HepG2 (cell line): ENCODE measurements around the gene TCTA. TPM values are rescaled to one million over a fixed set of nuclear protein-coding genes. Genes with fewer than 3 reads are reported as not detected.

Experiments used
- ARNTL ChIP-seq: sonication (generic); formaldehyde crosslinking; IDR thresholded peaks from 2 replicates; pipeline ENCODE4 v1.4.0; 2020; ENCODE audit warnings: mild to moderate bottlenecking, missing genetic modification reagents
- CCAR2 ChIP-seq: fragments of 200-400 bp; formaldehyde crosslinking; optimal IDR thresholded peaks from 2 replicates; pipeline ENCODE3; 2018; ENCODE audit warnings: low read depth, mild to moderate bottlenecking, low read length, moderate library complexity
- EZH2 ChIP-seq: conservative IDR thresholded peaks from 2 replicates; pipeline ENCODE4 v1.6.1; 2012; ENCODE audit warnings: mild to moderate bottlenecking, low read depth, low read length, moderate library complexity
- KLF16 ChIP-seq, 2 experiments: sonication (generic) in 1 of 2; formaldehyde crosslinking in 1 of 2; IDR thresholded peaks; 2 replicates each; pipeline versions ENCODE4 v1.6.1 to v1.8.0; 2016 to 2023; ENCODE audit warnings: missing genetic modification reagents in 2 of 2, missing compliant biosample characterization in 1 of 2
- PHB2 ChIP-seq: fragments of 450-650 bp; IDR thresholded peaks from 2 replicates; pipeline ENCODE4 v1.6.1; 2018; ENCODE audit not compliant: partially characterized antibody
- RELA ChIP-seq: sonication (generic); formaldehyde crosslinking; IDR thresholded peaks from 2 replicates; pipeline ENCODE4 v1.4.0; 2020; ENCODE audit warnings: missing genetic modification reagents
- RFXANK ChIP-seq: IDR thresholded peaks from 2 replicates; pipeline ENCODE4 v1.6.1; 2016
- RXRB ChIP-seq: IDR thresholded peaks from 2 replicates; pipeline ENCODE4 v1.6.1; 2016; ENCODE audit warnings: borderline replicate concordance, missing genetic modification reagents, missing compliant biosample characterization
- SATB2 ChIP-seq: sonication (generic); formaldehyde crosslinking; IDR thresholded peaks from 2 replicates; pipeline ENCODE4 v1.5.0; 2020; ENCODE audit warnings: missing genetic modification reagents
- SUZ12 ChIP-seq: fragments of 150-350 bp; IDR thresholded peaks from 2 replicates; pipeline ENCODE4 v1.6.1; 2014; ENCODE audit warnings: low read depth, low read length
- ZBTB7B ChIP-seq: sonication (generic); formaldehyde crosslinking; IDR thresholded peaks from 2 replicates; pipeline ENCODE4 v1.4.0; 2020; ENCODE audit warnings: missing genetic modification reagents
- ZC3H13 ChIP-seq: sonication (generic); formaldehyde crosslinking; IDR thresholded peaks from 2 replicates; pipeline ENCODE4 v1.8.1; 2023; ENCODE audit warnings: mild to moderate bottlenecking, missing genetic modification reagents, moderate library complexity
- ZNF180 ChIP-seq: sonication (generic); formaldehyde crosslinking; IDR thresholded peaks from 2 replicates; pipeline ENCODE4 v1.4.0; 2020; ENCODE audit warnings: low read depth, missing genetic modification reagents, borderline replicate concordance
- ZNF563 ChIP-seq: sonication (generic); formaldehyde crosslinking; IDR thresholded peaks from 2 replicates; pipeline ENCODE4 v1.8.0; 2022; ENCODE audit warnings: mild to moderate bottlenecking, moderate library complexity, missing genetic modification reagents
- ZNF644 ChIP-seq: IDR thresholded peaks from 2 replicates; pipeline ENCODE4 v1.6.1; 2016; ENCODE audit warnings: low read depth
- ZNF703 ChIP-seq: sonication (generic); formaldehyde crosslinking; IDR thresholded peaks from 2 replicates; pipeline ENCODE4 v1.5.1; 2020; ENCODE audit warnings: missing genetic modification reagents, mild to moderate bottlenecking, moderate library complexity, borderline replicate concordance
- ZNF766 ChIP-seq: sonication (generic); formaldehyde crosslinking; IDR thresholded peaks from 2 replicates; pipeline ENCODE4 v1.5.0; 2020; ENCODE audit warnings: missing genetic modification reagents, borderline replicate concordance
- polyA plus RNA-seq, 8 experiments: library from polyadenylated mRNA; depleted of rRNA in 3 of 8; stranded (reverse) in 7 of 8; unstranded in 1 of 8; fragments of >200 nt; fragmentation: Illumina TruSeq in 4 of 8; extraction: Trizol in 4 of 8; gene quantifications; 2 replicates each; pipeline versions ENCODE4 v1.2.1 to v1.2.3, GENCODE V29; 2011 to 2016; ENCODE audit warnings: low read depth in 4 of 8, missing spikeins in 1 of 8, mixed read lengths in 1 of 8; ENCODE audit not compliant: insufficient read depth in 1 of 8
- total RNA-seq, 5 experiments: library from RNA; depleted of rRNA; stranded (reverse); fragments of >200 nt; fragmentation: Illumina TruSeq; extraction: Trizol; gene quantifications; 2 replicates each; pipeline ENCODE4 v1.2.3, GENCODE V29; 2016; ENCODE audit warnings: low read depth in 1 of 5
- TF ChIP-seq, protein P1 (sequence below): sonication (generic); formaldehyde crosslinking; IDR thresholded peaks from 2 replicates; pipeline ENCODE4 v1.8.0; 2022; ENCODE audit warnings: missing genetic modification reagents, mild to moderate bottlenecking, moderate library complexity, borderline replicate concordance
- TF ChIP-seq, protein P2 (sequence below): sonication (generic); formaldehyde crosslinking; IDR thresholded peaks from 2 replicates; pipeline ENCODE4 v1.4.0; 2020; ENCODE audit warnings: missing genetic modification reagents
- TF ChIP-seq, protein P3 (sequence below): sonication (generic); formaldehyde crosslinking; conservative IDR thresholded peaks from 2 replicates; pipeline ENCODE4 v1.4.0; 2020; ENCODE audit warnings: missing genetic modification reagents
- TF ChIP-seq, protein P4 (sequence below): sonication (generic); formaldehyde crosslinking; IDR thresholded peaks from 2 replicates; pipeline ENCODE4 v1.4.0; 2020; ENCODE audit warnings: missing genetic modification reagents
- TF ChIP-seq, protein P5 (sequence below): sonication (generic); formaldehyde crosslinking; IDR thresholded peaks from 2 replicates; pipeline ENCODE4 v1.4.0; 2020; ENCODE audit warnings: low read depth, mild to moderate bottlenecking, missing genetic modification reagents
- TF ChIP-seq, protein P6 (sequence below): sonication (generic); formaldehyde crosslinking; IDR thresholded peaks from 2 replicates; pipeline ENCODE4 v1.5.0; 2020; ENCODE audit warnings: mild to moderate bottlenecking, missing genetic modification reagents

The TCTA gene
- total and polyA plus RNA-seq, 2 of the 13 experiments (the other 11 are each of a cell fraction or from before 2014, with no cell fraction given): 8.3 to 13.2 TPM

DNA sequence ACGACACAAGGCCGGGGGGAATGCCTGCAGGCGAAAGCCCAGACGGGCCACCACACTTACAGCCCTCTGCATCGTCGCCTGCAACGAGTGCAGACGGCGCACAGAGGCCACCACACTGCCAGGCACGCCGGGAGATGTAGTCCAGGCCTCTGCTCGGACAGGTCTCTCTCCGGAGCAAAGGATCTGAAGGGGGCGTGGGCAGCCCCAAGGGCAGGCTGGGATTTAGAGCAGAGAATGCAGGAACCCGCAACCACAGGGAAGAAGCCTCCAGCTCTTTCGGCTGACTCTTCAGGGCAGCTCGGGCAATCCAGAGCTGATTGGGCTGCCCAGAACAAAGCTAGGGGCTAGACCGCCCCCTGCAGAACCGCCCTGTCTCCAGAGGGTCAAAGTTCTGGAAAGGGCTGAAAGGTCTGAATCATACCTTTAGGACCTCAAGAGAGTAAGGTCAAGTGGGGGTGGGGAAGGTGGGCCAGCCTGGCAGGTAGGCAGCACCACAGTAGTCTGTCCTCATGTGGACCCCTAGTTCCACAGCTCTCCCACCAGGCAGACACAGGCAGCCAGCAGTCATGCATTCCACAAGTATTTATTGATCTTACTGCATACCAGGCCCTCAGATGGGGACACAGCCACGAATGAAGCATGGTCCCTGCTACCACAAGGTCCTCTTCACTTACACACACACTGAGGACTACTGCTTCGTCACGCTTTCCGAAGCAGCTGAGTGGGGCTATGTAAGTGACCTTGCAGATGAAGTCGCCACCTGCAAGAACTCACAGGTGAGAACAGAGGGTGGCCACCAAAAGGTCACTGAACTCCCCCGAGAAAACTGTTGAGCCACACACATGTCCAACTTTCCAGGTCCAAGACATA is 10.4 kb downstream of the TCTA start, which contains the start of gene AMT (continued):
- no peak; the same call in 1 of the 2 replicates for TF ChIP-seq ZC3H13
- TF ChIP-seq, protein P1, sequence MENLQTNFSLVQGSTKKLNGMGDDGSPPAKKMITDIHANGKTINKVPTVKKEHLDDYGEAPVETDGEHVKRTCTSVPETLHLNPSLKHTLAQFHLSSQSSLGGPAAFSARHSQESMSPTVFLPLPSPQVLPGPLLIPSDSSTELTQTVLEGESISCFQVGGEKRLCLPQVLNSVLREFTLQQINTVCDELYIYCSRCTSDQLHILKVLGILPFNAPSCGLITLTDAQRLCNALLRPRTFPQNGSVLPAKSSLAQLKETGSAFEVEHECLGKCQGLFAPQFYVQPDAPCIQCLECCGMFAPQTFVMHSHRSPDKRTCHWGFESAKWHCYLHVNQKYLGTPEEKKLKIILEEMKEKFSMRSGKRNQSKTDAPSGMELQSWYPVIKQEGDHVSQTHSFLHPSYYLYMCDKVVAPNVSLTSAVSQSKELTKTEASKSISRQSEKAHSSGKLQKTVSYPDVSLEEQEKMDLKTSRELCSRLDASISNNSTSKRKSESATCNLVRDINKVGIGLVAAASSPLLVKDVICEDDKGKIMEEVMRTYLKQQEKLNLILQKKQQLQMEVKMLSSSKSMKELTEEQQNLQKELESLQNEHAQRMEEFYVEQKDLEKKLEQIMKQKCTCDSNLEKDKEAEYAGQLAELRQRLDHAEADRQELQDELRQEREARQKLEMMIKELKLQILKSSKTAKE (CRISPR knock-in tag): 0 out of 2 replicates have a peak, but pooled peaks have one; percentile 33
- no peak for TF ChIP-seq ZNF563
- TF ChIP-seq, protein P2, sequence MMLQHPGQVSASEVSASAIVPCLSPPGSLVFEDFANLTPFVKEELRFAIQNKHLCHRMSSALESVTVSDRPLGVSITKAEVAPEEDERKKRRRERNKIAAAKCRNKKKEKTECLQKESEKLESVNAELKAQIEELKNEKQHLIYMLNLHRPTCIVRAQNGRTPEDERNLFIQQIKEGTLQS (CRISPR knock-in tag): peak; percentile 41; the same call in 1 of the 2 replicates
- no peak for TF ChIP-seq PHB2
- no peak for TF ChIP-seq KLF16 (CRISPR knock-in tag; IDR thresholded peaks at IDR 0.05)
- TF ChIP-seq ARNTL (CRISPR knock-in tag): no peak
- TF ChIP-seq, protein P3, sequence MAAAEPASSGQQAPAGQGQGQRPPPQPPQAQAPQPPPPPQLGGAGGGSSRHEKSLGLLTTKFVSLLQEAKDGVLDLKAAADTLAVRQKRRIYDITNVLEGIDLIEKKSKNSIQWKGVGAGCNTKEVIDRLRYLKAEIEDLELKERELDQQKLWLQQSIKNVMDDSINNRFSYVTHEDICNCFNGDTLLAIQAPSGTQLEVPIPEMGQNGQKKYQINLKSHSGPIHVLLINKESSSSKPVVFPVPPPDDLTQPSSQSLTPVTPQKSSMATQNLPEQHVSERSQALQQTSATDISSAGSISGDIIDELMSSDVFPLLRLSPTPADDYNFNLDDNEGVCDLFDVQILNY (CRISPR knock-in tag): no peak; the same call in 1 of the 2 replicates
- TF ChIP-seq CCAR2: no peak
- TF ChIP-seq RELA (CRISPR knock-in tag): no peak
- no peak for TF ChIP-seq SATB2
- TF ChIP-seq, protein P4, sequence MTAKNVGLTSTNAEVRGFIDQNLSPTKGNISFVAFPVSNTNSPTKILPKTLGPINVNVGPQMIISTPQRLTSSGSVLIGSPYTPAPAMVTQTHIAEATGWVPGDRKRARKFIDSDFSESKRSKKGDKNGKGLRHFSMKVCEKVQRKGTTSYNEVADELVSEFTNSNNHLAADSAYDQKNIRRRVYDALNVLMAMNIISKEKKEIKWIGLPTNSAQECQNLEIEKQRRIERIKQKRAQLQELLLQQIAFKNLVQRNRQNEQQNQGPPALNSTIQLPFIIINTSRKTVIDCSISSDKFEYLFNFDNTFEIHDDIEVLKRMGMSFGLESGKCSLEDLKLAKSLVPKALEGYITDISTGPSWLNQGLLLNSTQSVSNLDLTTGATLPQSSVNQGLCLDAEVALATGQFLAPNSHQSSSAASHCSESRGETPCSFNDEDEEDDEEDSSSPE (CRISPR knock-in tag): 0 out of 2 replicates have a peak, but pooled peaks have one; percentile 4
- TF ChIP-seq, protein P5, sequence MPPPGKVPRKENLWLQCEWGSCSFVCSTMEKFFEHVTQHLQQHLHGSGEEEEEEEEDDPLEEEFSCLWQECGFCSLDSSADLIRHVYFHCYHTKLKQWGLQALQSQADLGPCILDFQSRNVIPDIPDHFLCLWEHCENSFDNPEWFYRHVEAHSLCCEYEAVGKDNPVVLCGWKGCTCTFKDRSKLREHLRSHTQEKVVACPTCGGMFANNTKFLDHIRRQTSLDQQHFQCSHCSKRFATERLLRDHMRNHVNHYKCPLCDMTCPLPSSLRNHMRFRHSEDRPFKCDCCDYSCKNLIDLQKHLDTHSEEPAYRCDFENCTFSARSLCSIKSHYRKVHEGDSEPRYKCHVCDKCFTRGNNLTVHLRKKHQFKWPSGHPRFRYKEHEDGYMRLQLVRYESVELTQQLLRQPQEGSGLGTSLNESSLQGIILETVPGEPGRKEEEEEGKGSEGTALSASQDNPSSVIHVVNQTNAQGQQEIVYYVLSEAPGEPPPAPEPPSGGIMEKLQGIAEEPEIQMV (CRISPR knock-in tag): no peak; the same call in 1 of the 2 replicates
- TF ChIP-seq RFXANK: no peak
- TF ChIP-seq RXRB (CRISPR knock-in tag): no peak
- TF ChIP-seq, protein P6, sequence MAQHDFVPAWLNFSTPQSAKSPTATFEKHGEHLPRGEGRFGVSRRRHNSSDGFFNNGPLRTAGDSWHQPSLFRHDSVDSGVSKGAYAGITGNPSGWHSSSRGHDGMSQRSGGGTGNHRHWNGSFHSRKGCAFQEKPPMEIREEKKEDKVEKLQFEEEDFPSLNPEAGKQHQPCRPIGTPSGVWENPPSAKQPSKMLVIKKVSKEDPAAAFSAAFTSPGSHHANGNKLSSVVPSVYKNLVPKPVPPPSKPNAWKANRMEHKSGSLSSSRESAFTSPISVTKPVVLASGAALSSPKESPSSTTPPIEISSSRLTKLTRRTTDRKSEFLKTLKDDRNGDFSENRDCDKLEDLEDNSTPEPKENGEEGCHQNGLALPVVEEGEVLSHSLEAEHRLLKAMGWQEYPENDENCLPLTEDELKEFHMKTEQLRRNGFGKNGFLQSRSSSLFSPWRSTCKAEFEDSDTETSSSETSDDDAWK: no peak
- TF ChIP-seq ZNF703 (CRISPR knock-in tag): no peak
- TF ChIP-seq ZNF180 (CRISPR knock-in tag): no peak
- no peak for TF ChIP-seq ZNF644 (CRISPR knock-in tag)
- TF ChIP-seq EZH2: no peak
- TF ChIP-seq ZBTB7B: peak; percentile 84
- TF ChIP-seq SUZ12: peak; percentile 45
- peak; percentile 84; the same call in 1 of the 2 replicates for TF ChIP-seq ZNF766
